IPS DF 4.7 (cell line): ENCODE results near the gene SET.
"Not testable (repeated sequence)": the region's sequence is repeated elsewhere in the genome, so short reads cannot be mapped to it uniquely, and the experiment has no call there.

Experiments used
- DNase-seq: peaks from one replicate; pipeline ENCODE4 v3.0.0-alpha.2; 2013; ENCODE audit warnings: low spot score; ENCODE audit errors: extremely low read depth

SET gene

GRCh38 chr9:128688501-128689292 lies at the start of gene SET:
SET (plus strand) TSS chr9:128689222; CDS start chr9:128689583, 361 bp downstream.
- no peak for DNase-seq

GRCh38 chr9:128640603-128641002 lies 48.4 kb upstream of the SET start:
- no peak for DNase-seq

GRCh38 chr9:128642675-128643245 lies 46.3 kb upstream of the SET start:
- no peak for DNase-seq

- DNase-seq: no peak
Measured at GRCh38 chr9:128643519-128644300, 45.3 kb upstream of the SET start.

GRCh38 chr9:128648206-128648605 lies 40.8 kb upstream of the SET start:
- peak; percentile 9 for DNase-seq

- DNase-seq: no peak
Measured at GRCh38 chr9:128651798-128652197, 37.2 kb upstream of the SET start.

GRCh38 chr9:128653908-128654307 lies 35.1 kb upstream of the SET start:
- DNase-seq: no peak

- no peak for DNase-seq
Measured at GRCh38 chr9:128654481-128654880, 34.5 kb upstream of the SET start.

GRCh38 chr9:128656416-128657343 lies 32.3 kb upstream of the SET start, which contains the start of gene DYNC2I2:
DYNC2I2 (minus strand) TSS chr9:128656847; CDS start chr9:128656726, 121 bp downstream.
- DNase-seq: peak; percentile 76

GRCh38 chr9:128657344-128657704 lies 31.7 kb upstream of the SET start:
- DNase-seq: no peak

- no peak for DNase-seq
Measured at GRCh38 chr9:128657796-128658195, 31.2 kb upstream of the SET start.

- not testable (repeated sequence) for DNase-seq
Measured at GRCh38 chr9:128666481-128666941, 22.5 kb upstream of the SET start.

- no peak for DNase-seq
Measured at GRCh38 chr9:128669786-128670185, 19.2 kb upstream of the SET start.

- DNase-seq: no peak
Measured at GRCh38 chr9:128675382-128675781, 13.6 kb upstream of the SET start.

GRCh38 chr9:128677794-128678193 lies 11.2 kb upstream of the SET start:
- DNase-seq: no peak

- peak; percentile 85 for DNase-seq
Measured at GRCh38 chr9:128683340-128684064, 5.5 kb upstream of the SET start.

GRCh38 chr9:128684065-128684324 lies 5.0 kb upstream of the SET start:
- DNase-seq: no peak

GRCh38 chr9:128684325-128685199 lies 4.5 kb upstream of the SET start:
- DNase-seq: no peak

- DNase-seq: no peak
Measured at GRCh38 chr9:128685636-128686489, 3.2 kb upstream of the SET start.
